ENCODE measurements around the gene CTIF.

GRCh38 chr18:48572402-48573126 lies 33.7 kb downstream of the CTIF start:
- TF ChIP-seq, protein P1, sequence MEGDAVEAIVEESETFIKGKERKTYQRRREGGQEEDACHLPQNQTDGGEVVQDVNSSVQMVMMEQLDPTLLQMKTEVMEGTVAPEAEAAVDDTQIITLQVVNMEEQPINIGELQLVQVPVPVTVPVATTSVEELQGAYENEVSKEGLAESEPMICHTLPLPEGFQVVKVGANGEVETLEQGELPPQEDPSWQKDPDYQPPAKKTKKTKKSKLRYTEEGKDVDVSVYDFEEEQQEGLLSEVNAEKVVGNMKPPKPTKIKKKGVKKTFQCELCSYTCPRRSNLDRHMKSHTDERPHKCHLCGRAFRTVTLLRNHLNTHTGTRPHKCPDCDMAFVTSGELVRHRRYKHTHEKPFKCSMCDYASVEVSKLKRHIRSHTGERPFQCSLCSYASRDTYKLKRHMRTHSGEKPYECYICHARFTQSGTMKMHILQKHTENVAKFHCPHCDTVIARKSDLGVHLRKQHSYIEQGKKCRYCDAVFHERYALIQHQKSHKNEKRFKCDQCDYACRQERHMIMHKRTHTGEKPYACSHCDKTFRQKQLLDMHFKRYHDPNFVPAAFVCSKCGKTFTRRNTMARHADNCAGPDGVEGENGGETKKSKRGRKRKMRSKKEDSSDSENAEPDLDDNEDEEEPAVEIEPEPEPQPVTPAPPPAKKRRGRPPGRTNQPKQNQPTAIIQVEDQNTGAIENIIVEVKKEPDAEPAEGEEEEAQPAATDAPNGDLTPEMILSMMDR (IDR thresholded peaks at IDR 0.05; ENCODE audit: insufficient read depth, low read length, poor library complexity, severe bottlenecking): no peak
- no peak for TF ChIP-seq EZH2phosphoT487 (conservative IDR thresholded peaks at IDR 0.05; ENCODE audit: low read length)
